PFSK-1 (cell line): ENCODE measurements around the gene APBA2.

Experiments
- FOXP2 ChIP-seq: optimal IDR thresholded peaks from 2 replicates; pipeline ENCODE3; 2011; ENCODE audit warnings: borderline replicate concordance, control low read depth, inconsistent platforms; ENCODE audit not compliant: insufficient read depth; ENCODE audit errors: extremely low read length, extremely low read depth
- POLR2AphosphoS5 ChIP-seq: IDR thresholded peaks from 2 replicates; pipeline ENCODE4 v1.6.1; 2012; ENCODE audit warnings: low read depth, mild to moderate bottlenecking, control low read depth, low read length, moderate library complexity
- REST ChIP-seq, 2 experiments: IDR thresholded peaks; 2 replicates each; pipeline versions ENCODE4 v1.6.1 to v1.8.0; 2011 to 2012; ENCODE audit warnings: low read depth in 2 of 2, low read length in 2 of 2, control low read depth in 1 of 2, inconsistent platforms in 1 of 2, mild to moderate bottlenecking in 1 of 2, moderate library complexity in 1 of 2; ENCODE audit not compliant: insufficient read depth in 1 of 2
- SIN3A ChIP-seq: IDR thresholded peaks from 2 replicates; pipeline ENCODE4 v1.6.1; 2012; ENCODE audit warnings: mild to moderate bottlenecking, low read length, moderate library complexity, borderline replicate concordance; ENCODE audit not compliant: insufficient read depth
- TAF1 ChIP-seq: IDR thresholded peaks from 2 replicates; pipeline ENCODE4 v1.6.1; 2012; ENCODE audit warnings: low read length, control low read depth, borderline replicate concordance; ENCODE audit not compliant: insufficient read depth

APBA2 gene

GRCh38 chr15:29059871-29060640, 174.3 kb downstream of the APBA2 start:
- TF ChIP-seq REST (IDR thresholded peaks at IDR 0.05; ENCODE audit: insufficient read depth in 1 of 2, low read depth in 2 of 2, low read length in 2 of 2) (no peak), SIN3A (no peak), FOXP2 (no peak), POLR2AphosphoS5 (no peak), TAF1 (no peak)

- no peak for TF ChIP-seq TAF1
- no peak for TF ChIP-seq FOXP2
- TF ChIP-seq REST (IDR thresholded peaks at IDR 0.05; ENCODE audit: insufficient read depth in 1 of 2, low read depth in 2 of 2, low read length in 2 of 2) = no peak
- no peak for TF ChIP-seq SIN3A
- TF ChIP-seq POLR2AphosphoS5 = no peak
These were observed 176.0 kb downstream of the APBA2 start for GRCh38 chr15:29061746-29062145.

DNA sequence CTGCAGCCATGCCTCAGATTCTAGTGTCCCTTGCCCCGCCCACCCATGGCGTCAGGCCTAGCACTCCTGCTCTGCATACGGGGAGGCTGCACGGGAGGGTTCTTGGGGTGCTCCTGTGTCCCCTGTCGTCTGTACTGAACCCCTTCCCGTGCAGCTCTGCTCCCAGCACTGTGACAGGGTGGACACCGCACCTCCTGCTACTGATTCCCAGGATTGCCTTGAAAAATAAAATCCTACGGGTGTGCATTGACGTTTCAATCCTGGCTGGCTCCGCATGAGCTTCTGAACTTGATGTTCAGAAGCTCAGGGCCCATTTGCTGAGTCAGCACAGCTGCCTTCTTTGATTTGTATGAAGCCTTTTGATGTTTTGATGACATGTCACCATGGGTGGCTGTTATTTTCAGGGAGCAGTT, 176.4 kb downstream of the APBA2 start:
- TF ChIP-seq SIN3A = no peak
- no peak for TF ChIP-seq REST (IDR thresholded peaks at IDR 0.05; ENCODE audit: insufficient read depth in 1 of 2, low read depth in 2 of 2, low read length in 2 of 2)
- no peak for TF ChIP-seq FOXP2
- no peak for TF ChIP-seq TAF1
- TF ChIP-seq POLR2AphosphoS5 = no peak

DNA sequence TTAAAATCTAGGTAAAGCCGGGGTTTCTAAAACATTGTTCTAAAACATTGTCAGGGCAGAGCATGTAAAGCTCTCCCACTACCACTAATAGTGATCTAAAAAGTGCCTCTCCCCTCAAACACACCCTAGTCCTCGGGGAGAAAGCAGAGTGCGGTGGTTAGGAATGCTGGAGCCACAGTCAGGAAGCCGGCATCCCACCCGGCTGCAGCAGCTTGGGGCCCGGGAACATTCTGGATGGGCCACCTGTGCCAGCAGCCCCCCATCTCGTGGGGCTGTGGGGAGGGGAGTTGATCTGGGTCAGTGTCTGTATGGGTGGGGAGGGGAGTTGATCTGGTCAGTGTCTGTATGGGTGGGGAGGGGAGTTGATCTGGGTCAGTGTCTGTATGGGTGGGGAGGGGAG, 176.9 kb downstream of the APBA2 start:
- TF ChIP-seq TAF1 (no peak), SIN3A (no peak), FOXP2 (no peak), REST (IDR thresholded peaks at IDR 0.05; ENCODE audit: insufficient read depth in 1 of 2, low read depth in 2 of 2, low read length in 2 of 2) (no peak), POLR2AphosphoS5 (no peak)
